NB4 (cell line): Measurements from ENCODE around the gene CPEB3.

ENCODE experiments used
- MYC ChIP-seq: IDR thresholded peaks from 2 replicates; pipeline ENCODE4 v1.6.1; 2011; ENCODE audit warnings: low read depth, low read length
- POLR2A ChIP-seq: IDR thresholded peaks from 2 replicates; pipeline ENCODE4 v1.6.1; 2011; ENCODE audit warnings: mild to moderate bottlenecking; ENCODE audit not compliant: insufficient read length; ENCODE audit errors: extremely low read depth
- TF ChIP-seq, protein P1 (sequence below): IDR thresholded peaks from one replicate; pipeline ENCODE4 v1.5.1; 2012; ENCODE audit warnings: low read depth, low read length
- TF ChIP-seq, protein P2 (sequence below): IDR thresholded peaks from 2 replicates; pipeline ENCODE4 v1.6.1; 2011; ENCODE audit warnings: low read depth, low read length

GRCh38 chr10:92264249-92264648 lies 26.6 kb downstream of the CPEB3 start:
- TF ChIP-seq, protein P1, sequence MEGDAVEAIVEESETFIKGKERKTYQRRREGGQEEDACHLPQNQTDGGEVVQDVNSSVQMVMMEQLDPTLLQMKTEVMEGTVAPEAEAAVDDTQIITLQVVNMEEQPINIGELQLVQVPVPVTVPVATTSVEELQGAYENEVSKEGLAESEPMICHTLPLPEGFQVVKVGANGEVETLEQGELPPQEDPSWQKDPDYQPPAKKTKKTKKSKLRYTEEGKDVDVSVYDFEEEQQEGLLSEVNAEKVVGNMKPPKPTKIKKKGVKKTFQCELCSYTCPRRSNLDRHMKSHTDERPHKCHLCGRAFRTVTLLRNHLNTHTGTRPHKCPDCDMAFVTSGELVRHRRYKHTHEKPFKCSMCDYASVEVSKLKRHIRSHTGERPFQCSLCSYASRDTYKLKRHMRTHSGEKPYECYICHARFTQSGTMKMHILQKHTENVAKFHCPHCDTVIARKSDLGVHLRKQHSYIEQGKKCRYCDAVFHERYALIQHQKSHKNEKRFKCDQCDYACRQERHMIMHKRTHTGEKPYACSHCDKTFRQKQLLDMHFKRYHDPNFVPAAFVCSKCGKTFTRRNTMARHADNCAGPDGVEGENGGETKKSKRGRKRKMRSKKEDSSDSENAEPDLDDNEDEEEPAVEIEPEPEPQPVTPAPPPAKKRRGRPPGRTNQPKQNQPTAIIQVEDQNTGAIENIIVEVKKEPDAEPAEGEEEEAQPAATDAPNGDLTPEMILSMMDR, result no peak
- TF ChIP-seq POLR2A, result no peak
- TF ChIP-seq, protein P2, sequence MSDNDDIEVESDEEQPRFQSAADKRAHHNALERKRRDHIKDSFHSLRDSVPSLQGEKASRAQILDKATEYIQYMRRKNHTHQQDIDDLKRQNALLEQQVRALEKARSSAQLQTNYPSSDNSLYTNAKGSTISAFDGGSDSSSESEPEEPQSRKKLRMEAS, result no peak
- TF ChIP-seq MYC, result no peak
